ENCODE results near the gene TUBB4A.

The TUBB4A gene

GRCh38 chr19:6535558-6536137 lies 33.5 kb upstream of the TUBB4A start:
- no peaks in the 10 kb centered on the region for H3K9me3 ChIP-seq (ENCODE audit: insufficient read depth, low read depth, low read length)
- no peaks in the 10 kb centered on the region for H4K20me1 ChIP-seq (ENCODE audit: insufficient read depth, low read length, poor library complexity, severe bottlenecking)
- H3K4me3 ChIP-seq (ENCODE audit: low read length, poor library complexity, severe bottlenecking) = no peak overlapping the region
- no peaks in the 10 kb centered on the region for H3K9me2 ChIP-seq (replicated peaks; ENCODE audit: low read depth, low read length)
- no peak for TF ChIP-seq EZH2phosphoT487 (IDR thresholded peaks at IDR 0.05; ENCODE audit: borderline replicate concordance)
- TF ChIP-seq CTCF (conservative IDR thresholded peaks at IDR 0.05; ENCODE audit: low read length) = no peak
- H3F3A ChIP-seq (ENCODE audit: low read depth) = peaks cover 3% of the 10 kb centered on the region
- H3K36me3 ChIP-seq (ENCODE audit: insufficient read depth, low read length) = no peaks in the 10 kb centered on the region
- peaks cover 15% of the 10 kb centered on the region for H3K27me3 ChIP-seq (ENCODE audit: insufficient read depth, low read length, poor library complexity, severe bottlenecking)
- H3K79me2 ChIP-seq (ENCODE audit: insufficient read depth, low read length) = no peaks in the 10 kb centered on the region
- H3K4me2 ChIP-seq (ENCODE audit: low read depth, low read length, poor library complexity, severe bottlenecking) = peak overlapping the region; percentile 66
- H2AFZ ChIP-seq (ENCODE audit: low read length) = peak overlapping the region; percentile 62
- no peak overlapping the region for H3K9ac ChIP-seq (ENCODE audit: low read depth, low read length, poor library complexity, severe bottlenecking)
- H3K4me1 ChIP-seq (ENCODE audit: insufficient read depth, low read length, poor library complexity, severe bottlenecking) = peaks cover 15% of the 10 kb centered on the region

- Histone ChIP-seq H4K20me1 (ENCODE audit: insufficient read depth, low read length, poor library complexity, severe bottlenecking) (no peaks in the 10 kb centered on the region), H3K27me3 (ENCODE audit: insufficient read depth, low read length, poor library complexity, severe bottlenecking) (peaks cover 25% of the 10 kb centered on the region), H3K4me2 (ENCODE audit: low read depth, low read length, poor library complexity, severe bottlenecking) (no peak overlapping the region), H3K4me3 (ENCODE audit: low read length, poor library complexity, severe bottlenecking) (no peak overlapping the region), H3K9me2 (replicated peaks; ENCODE audit: low read depth, low read length) (no peaks in the 10 kb centered on the region), H3K9ac (ENCODE audit: low read depth, low read length, poor library complexity, severe bottlenecking) (no peak overlapping the region), H3K36me3 (ENCODE audit: insufficient read depth, low read length) (no peaks in the 10 kb centered on the region), H3F3A (ENCODE audit: low read depth) (peaks cover 3% of the 10 kb centered on the region), H2AFZ (ENCODE audit: low read length) (no peak overlapping the region), H3K4me1 (ENCODE audit: insufficient read depth, low read length, poor library complexity, severe bottlenecking) (peaks cover 18% of the 10 kb centered on the region), H3K9me3 (ENCODE audit: insufficient read depth, low read depth, low read length) (no peaks in the 10 kb centered on the region), H3K79me2 (ENCODE audit: insufficient read depth, low read length) (no peaks in the 10 kb centered on the region)
- TF ChIP-seq CTCF (conservative IDR thresholded peaks at IDR 0.05; ENCODE audit: low read length) (no peak), EZH2phosphoT487 (IDR thresholded peaks at IDR 0.05; ENCODE audit: borderline replicate concordance) (no peak)
Observed at GRCh38 chr19:6534451-6535093, 32.5 kb upstream of the TUBB4A start.

GRCh38 chr19:6533746-6534418 lies 31.8 kb upstream of the TUBB4A start:
- TF ChIP-seq EZH2phosphoT487 (IDR thresholded peaks at IDR 0.05; ENCODE audit: borderline replicate concordance) = no peak
- no peak for TF ChIP-seq CTCF (conservative IDR thresholded peaks at IDR 0.05; ENCODE audit: low read length)
- H3K36me3 ChIP-seq (ENCODE audit: insufficient read depth, low read length) = no peaks in the 10 kb centered on the region
- no peak overlapping the region for H3K9ac ChIP-seq (ENCODE audit: low read depth, low read length, poor library complexity, severe bottlenecking)
- peaks cover 3% of the 10 kb centered on the region for H3F3A ChIP-seq (ENCODE audit: low read depth)
- no peaks in the 10 kb centered on the region for H4K20me1 ChIP-seq (ENCODE audit: insufficient read depth, low read length, poor library complexity, severe bottlenecking)
- no peaks in the 10 kb centered on the region for H3K9me3 ChIP-seq (ENCODE audit: insufficient read depth, low read depth, low read length)
- H3K9me2 ChIP-seq (replicated peaks; ENCODE audit: low read depth, low read length) = no peaks in the 10 kb centered on the region
- no peaks in the 10 kb centered on the region for H3K79me2 ChIP-seq (ENCODE audit: insufficient read depth, low read length)
- no peak overlapping the region for H2AFZ ChIP-seq (ENCODE audit: low read length)
- H3K4me2 ChIP-seq (ENCODE audit: low read depth, low read length, poor library complexity, severe bottlenecking) = no peak overlapping the region
- peaks cover 28% of the 10 kb centered on the region for H3K27me3 ChIP-seq (ENCODE audit: insufficient read depth, low read length, poor library complexity, severe bottlenecking)
- peaks cover 18% of the 10 kb centered on the region for H3K4me1 ChIP-seq (ENCODE audit: insufficient read depth, low read length, poor library complexity, severe bottlenecking)
- H3K4me3 ChIP-seq (ENCODE audit: low read length, poor library complexity, severe bottlenecking) = no peak overlapping the region
